NOMO-1 treated with dmso at 0.1 percent for 144 hours (cell line): ENCODE measurements around the gene CEP112.

Experiments
- DNase-seq: peaks from one replicate; lab custom pipeline; 2025; ENCODE audit not compliant: unreplicated experiment; lab: John Stamatoyannopoulos, UW

Gene CEP112

GRCh38 chr17:65617496-65617895 is 574.4 kb downstream of the CEP112 start:
- no peak for DNase-seq

- DNase-seq = no peak
Measured at GRCh38 chr17:65609749-65610148, 582.2 kb downstream of the CEP112 start.

GRCh38 chr17:65609286-65609685 is 582.6 kb downstream of the CEP112 start:
- no peak for DNase-seq

- no peak for DNase-seq
Measured at GRCh38 chr17:65604070-65604469, 587.9 kb downstream of the CEP112 start.

GRCh38 chr17:65601881-65602280 is 590.1 kb downstream of the CEP112 start:
- no peak for DNase-seq

GRCh38 chr17:65601145-65601544 is 590.8 kb downstream of the CEP112 start:
- no peak for DNase-seq

GRCh38 chr17:65600518-65600917 is 591.4 kb downstream of the CEP112 start:
- DNase-seq = no peak

GRCh38 chr17:65599650-65600049 is 592.3 kb downstream of the CEP112 start:
- DNase-seq = no peak

GRCh38 chr17:65598746-65599145 is 593.2 kb downstream of the CEP112 start:
- no peak for DNase-seq

- no peak for DNase-seq
Measured at GRCh38 chr17:65595071-65595656, 596.8 kb downstream of the CEP112 start.

- DNase-seq = no peak
Measured at GRCh38 chr17:65593855-65594845, 597.8 kb downstream of the CEP112 start.

GRCh38 chr17:65593092-65593854 is 598.7 kb downstream of the CEP112 start:
- DNase-seq = no peak

- DNase-seq = no peak
Measured at GRCh38 chr17:65592125-65592965, 599.6 kb downstream of the CEP112 start.

GRCh38 chr17:65589321-65589720 is 602.6 kb downstream of the CEP112 start:
- no peak for DNase-seq

- DNase-seq = no peak
Measured at GRCh38 chr17:65588181-65588808, 603.6 kb downstream of the CEP112 start.

- no peak for DNase-seq
Measured at GRCh38 chr17:65587534-65588180, 604.3 kb downstream of the CEP112 start.

- DNase-seq = no peak
Measured at GRCh38 chr17:65586899-65587298, 605.0 kb downstream of the CEP112 start.
